GM10266 (cell line): ENCODE results near the gene MMAA.
"Not testable (repeated sequence)": the region's sequence is repeated elsewhere in the genome, so short reads cannot be mapped to it uniquely, and the experiment has no call there.

ENCODE experiments used
- DNase-seq: peaks from one replicate; pipeline ENCODE4 v3.0.0; 2012; ENCODE audit errors: extremely low spot score
- CTCF ChIP-seq: IDR thresholded peaks from 2 replicates; pipeline ENCODE4 v1.5.1; 2012; ENCODE audit warnings: mild to moderate bottlenecking, low read depth; ENCODE audit not compliant: control insufficient read depth, insufficient read depth; ENCODE audit errors: missing control alignments

The MMAA gene

GRCh38 chr4:145618932-145619638 is at the start of gene MMAA:
TSS of gene MMAA (plus strand) at chr4:145619385. CDS start at chr4:145639140, 19,755 bp downstream.
- peak; percentile 95 for DNase-seq

GRCh38 chr4:145574546-145574945 is 44.6 kb upstream of the MMAA start:
- DNase-seq: not testable (repeated sequence)

More at GRCh38 chr4:145618932-145619638, at the start of gene MMAA:
- TF ChIP-seq CTCF: peak; percentile 70

- no peak for DNase-seq
- TF ChIP-seq CTCF: no peak
Observed at GRCh38 chr4:145580906-145581305, 38.3 kb upstream of the MMAA start.

GRCh38 chr4:145583191-145584055 is 35.8 kb upstream of the MMAA start:
- no peak for DNase-seq
- no peak for TF ChIP-seq CTCF

GRCh38 chr4:145587088-145587754 is 32.0 kb upstream of the MMAA start:
- DNase-seq: no peak
- no peak for TF ChIP-seq CTCF

GRCh38 chr4:145589381-145589780 is 29.8 kb upstream of the MMAA start:
- not testable (repeated sequence) for DNase-seq

GRCh38 chr4:145589916-145590702 is 29.1 kb upstream of the MMAA start:
- no peak for TF ChIP-seq CTCF

More at GRCh38 chr4:145589916-145590702, 29.1 kb upstream of the MMAA start:
- DNase-seq: no peak
